Daoy (cell line): Measurements from ENCODE around the gene BZW1. TPM values are rescaled to one million over a fixed set of nuclear protein-coding genes. Genes with fewer than 3 reads are reported as not detected.

Experiments used
- DNase-seq: peaks from one replicate; pipeline ENCODE4 v3.0.0-alpha.2; 2015; ENCODE audit warnings: low read depth
- total RNA-seq: library from RNA; depleted of rRNA; stranded (reverse); fragments of >200 nt; shearing (Covaris generic); gene quantifications from 2 replicates; pipeline ENCODE4 v1.2.3, GENCODE V29; 2014; rRNA removed

BZW1 gene
- total RNA-seq: 550 and 605 TPM in 2 replicates

GRCh38 chr2:200811333-200812121 is at the start of gene BZW1:
TSS of gene BZW1 (plus strand) at chr2:200811910. CDS start at chr2:200813218, 1,308 bp downstream.
- peak; percentile 96 for DNase-seq

DNA sequence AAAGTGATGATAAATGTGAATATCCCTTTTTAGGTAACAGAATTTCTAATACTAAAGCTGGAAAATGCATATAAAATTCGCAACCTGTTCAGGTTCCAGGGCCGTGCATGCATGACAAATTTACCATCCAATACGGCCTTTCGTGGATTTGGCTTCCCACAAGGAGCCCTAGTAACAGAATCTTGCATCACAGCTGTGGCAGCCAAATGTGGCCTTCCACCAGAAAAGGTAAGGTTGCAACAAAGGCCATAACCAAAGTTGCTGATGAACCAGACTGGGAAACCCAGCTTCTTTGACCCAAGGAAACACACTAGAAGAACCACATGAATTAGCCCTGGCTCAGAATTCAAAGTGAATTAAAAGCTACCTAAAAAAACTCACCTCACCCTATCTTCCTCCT is 49.6 kb upstream of the BZW1 start:
- DNase-seq: no peak

- no peak for DNase-seq
These were observed 48.3 kb upstream of the BZW1 start for GRCh38 chr2:200763422-200763821.

DNA sequence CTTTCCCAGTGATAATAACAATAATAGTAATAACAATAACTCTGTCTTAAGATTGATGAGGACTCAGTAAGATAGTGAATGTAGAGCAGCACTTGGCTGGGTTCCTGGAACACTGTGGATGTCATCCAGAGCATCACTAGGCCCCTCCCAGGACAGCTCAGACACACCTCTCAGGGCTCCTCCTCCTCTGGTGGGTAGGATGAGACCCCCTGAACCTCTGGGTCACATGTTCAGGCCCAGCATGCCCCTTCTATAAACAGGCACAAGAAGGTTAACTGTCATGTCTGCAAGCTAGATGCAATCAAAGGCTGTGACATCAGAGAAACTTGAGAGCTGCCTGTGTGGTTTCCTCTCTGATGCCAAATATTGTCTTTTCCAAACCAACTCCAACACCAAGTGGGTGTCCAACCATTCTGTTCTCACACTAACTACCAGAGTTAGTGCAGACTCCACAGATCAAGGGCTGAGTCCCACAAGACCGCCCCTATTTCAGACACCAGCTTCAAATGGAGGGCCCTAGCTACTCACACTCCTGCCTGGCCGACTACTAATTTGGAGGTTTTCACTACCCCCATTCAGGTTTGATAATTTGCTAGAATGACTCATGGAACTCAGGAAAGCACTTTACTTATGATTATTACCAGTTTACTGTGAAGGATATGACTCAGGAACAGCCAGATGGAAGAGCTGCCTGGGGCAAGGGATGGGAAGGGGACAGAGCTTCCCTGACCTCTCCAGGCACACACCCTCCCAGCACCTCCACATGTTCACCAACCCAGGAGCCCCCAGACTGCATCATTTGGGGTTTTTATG is 46.4 kb upstream of the BZW1 start:
- DNase-seq: peak; percentile 94

DNA sequence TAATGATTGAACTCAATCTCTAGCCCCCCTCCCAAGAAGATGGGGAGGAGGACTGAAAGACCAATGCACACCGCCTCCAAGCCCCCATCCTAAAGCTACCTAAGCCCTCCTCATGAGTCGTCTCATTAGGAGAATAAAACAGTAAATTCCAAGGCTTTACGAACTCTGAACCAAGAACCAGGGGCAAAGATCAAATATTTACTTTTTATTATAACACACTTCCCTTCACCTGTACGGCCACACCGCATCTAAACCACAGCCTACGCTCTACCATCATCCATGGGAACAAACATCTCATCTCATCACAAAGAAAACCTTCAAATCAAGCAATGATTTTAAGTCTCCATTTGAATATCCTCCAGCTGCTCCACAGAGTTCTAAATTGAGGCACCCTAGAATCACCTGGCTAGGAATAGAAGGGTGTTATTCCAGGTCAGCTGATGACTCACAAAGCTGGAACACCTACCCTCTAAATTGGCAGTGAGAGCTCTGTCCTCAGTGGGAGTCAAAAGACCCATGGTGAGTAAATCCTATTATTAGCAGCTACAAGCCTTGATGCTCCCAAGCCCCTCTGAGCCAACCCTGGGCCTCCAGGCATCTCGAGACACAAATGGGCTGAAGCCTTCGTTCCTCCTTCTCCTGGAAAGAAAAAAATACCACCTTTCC is 45.6 kb upstream of the BZW1 start:
- DNase-seq: peak; percentile 45

GRCh38 chr2:200767111-200767885 is 44.4 kb upstream of the BZW1 start:
- DNase-seq: no peak

DNA sequence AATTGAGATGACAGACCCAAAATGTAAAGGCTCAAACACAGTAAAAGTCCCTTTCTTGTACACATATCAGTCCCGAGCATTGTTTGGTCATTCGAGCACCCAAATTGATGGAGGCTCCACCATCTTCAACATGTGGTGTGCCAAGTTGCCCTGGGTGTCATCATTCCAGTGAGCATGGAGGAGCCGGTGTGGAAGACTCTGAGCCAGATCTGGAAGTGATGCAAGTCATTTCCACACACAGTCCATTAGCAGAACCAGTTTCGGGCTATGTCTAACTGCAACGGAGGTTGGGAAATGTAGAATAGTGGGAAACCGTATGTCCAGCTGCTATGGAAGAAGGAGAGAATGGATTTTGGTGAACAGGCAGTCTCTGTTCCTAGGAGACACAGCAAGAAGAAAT is 40.9 kb upstream of the BZW1 start:
- DNase-seq: no peak

GRCh38 chr2:200772620-200773019 is 39.1 kb upstream of the BZW1 start:
- no peak for DNase-seq

DNA sequence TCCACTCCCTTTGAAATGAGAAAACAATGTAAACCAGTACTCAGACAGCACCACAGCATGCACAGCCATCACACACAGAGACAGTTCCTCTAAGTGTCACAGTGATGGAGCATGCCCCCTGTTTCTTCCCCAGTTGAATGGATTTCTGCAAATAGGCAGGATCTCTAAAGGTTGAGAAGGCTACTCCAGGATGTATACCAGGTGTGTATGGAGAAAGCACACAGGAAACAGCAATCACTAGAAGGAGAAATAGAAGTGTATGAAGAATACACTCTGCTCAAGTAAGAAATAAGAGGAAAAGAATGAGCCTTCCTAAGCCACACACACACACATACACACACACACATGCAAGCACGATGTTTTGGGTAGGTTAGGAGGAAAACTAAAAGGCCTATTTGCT is 38.6 kb upstream of the BZW1 start:
- DNase-seq: no peak

DNA sequence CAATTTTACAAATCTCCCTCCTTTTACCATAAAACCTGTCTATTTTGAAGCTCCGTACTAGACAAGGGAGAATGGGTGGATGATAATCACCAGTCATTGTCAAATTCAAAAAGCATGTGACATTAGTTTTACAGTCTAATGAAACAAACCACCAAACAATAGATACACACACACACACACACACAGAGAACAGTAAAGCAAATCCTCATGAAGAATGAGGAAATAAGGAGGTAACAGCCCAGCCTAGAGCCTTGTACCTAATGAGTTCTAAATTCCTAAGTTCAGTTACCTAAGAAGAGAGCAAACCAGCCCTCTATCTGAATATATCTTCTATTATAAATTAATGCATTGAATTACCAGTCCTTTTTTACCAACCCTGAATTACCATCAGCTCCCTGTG is 36.8 kb upstream of the BZW1 start:
- DNase-seq: no peak

DNA sequence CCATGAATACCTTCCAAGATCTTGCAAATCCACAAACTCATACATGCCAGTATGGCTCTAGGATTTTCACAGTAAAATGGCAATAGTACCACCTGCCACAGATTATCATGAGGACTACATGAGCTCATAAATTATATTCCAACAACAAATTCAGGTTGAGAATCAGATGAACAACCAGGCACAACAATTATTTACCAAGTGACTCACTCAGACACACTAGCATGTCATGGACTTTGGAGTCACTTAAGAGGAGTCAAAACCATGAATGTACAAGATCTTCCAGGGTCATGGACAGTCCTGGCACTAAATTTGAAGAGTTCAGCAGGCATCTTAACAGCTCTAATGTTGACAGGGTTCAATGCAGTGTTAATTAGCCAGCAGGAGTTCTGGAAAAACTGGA is 34.4 kb upstream of the BZW1 start:
- DNase-seq: no peak

GRCh38 chr2:200778038-200778437 is 33.7 kb upstream of the BZW1 start:
- no peak for DNase-seq

DNA sequence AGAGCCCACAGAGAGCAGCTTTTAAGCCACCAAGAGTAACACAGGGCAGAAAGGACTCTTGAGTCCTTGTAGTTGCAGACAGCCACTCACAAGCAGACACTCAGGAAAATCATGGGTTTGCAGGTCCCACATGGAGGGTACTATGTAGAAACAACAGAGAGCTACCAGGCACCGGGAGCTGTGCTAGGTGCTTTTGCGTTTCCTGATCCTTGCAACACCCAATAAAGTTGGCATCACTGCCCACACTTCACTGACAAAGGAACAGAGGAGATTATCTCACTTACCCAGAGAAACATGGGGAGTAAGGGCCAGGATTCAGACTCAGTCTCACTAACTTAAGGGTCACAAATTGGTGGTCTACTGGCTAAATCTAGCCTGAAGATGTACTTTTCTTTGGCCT is 32.5 kb upstream of the BZW1 start:
- DNase-seq: no peak

GRCh38 chr2:200781616-200782015 is 30.1 kb upstream of the BZW1 start:
- no peak for DNase-seq

GRCh38 chr2:200782251-200782650 is 29.5 kb upstream of the BZW1 start:
- no peak for DNase-seq

- DNase-seq: no peak
These were observed 27.5 kb upstream of the BZW1 start for GRCh38 chr2:200784215-200784614.

- DNase-seq: peak; percentile 32
These were observed 25.3 kb upstream of the BZW1 start for GRCh38 chr2:200786423-200786822.

DNA sequence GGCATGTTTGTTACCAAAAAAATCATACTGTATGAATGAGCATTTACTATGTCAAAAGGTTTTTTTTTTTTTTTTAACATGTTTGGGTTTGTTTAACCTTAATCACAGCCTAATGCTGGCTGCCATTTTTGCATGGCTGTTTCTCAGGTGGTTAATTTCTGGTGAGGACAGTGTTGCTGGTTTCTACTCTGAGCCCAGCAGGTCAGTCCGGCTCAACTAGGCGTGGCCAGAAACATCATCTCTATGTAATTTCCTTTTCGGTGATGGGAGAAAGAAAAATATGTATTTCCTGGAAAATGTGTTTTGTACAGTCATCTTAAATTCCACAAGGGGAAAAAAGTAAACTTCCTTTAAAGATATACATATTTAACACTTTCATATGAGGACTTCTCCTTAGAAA is 24.9 kb upstream of the BZW1 start:
- DNase-seq: peak; percentile 67

GRCh38 chr2:200787351-200788120 is 24.2 kb upstream of the BZW1 start:
- peak; percentile 92 for DNase-seq

GRCh38 chr2:200788121-200788718 is 23.5 kb upstream of the BZW1 start:
- peak; percentile 54 for DNase-seq

GRCh38 chr2:200790185-200790584 is 21.5 kb upstream of the BZW1 start:
- DNase-seq: no peak
